Measurements from ENCODE around the gene ZC3H8. TPM values are rescaled to one million over a fixed set of nuclear protein-coding genes. Genes with fewer than 3 reads are reported as not detected.

ZC3H8 gene
- total and polyA plus RNA-seq, 2 donors (not counting 3 experiments of a cell fraction or from before 2014, with no cell fraction given) = 0.95 to 7.1 TPM

GRCh38 chr2:112268547-112268946 lies 13.7 kb upstream of the ZC3H8 start:
- Histone ChIP-seq H3K27me3 (ENCODE audit: control insufficient read depth in 2 of 2, insufficient read depth in 2 of 2, low read length in 2 of 2) (no peaks in the 10 kb centered on the region), H3K9me1 (replicated peaks; ENCODE audit: control insufficient read depth, extremely low read depth, insufficient read depth, low read length) (no peaks in the 10 kb centered on the region), H2AFZ (ENCODE audit: low read depth, low read length) (no peak overlapping the region), H3K36me3 (ENCODE audit: control insufficient read depth in 2 of 2, extremely low read depth in 1 of 2, insufficient read depth in 2 of 2, low read length in 2 of 2) (no peaks in the 10 kb centered on the region), H4K20me1 (replicated peaks; ENCODE audit: control insufficient read depth, extremely low read depth, insufficient read depth, low read length) (no peaks in the 10 kb centered on the region), H3K4me2 (ENCODE audit: insufficient read depth, low read length) (no peak overlapping the region), H3K9ac (replicated peaks; ENCODE audit: extremely low read depth, insufficient read depth, low read length) (no peak overlapping the region), H3K4me1 (ENCODE audit: control insufficient read depth, extremely low read depth, insufficient read depth, low read length) (no peaks in the 10 kb centered on the region), H3K27ac (ENCODE audit: insufficient read depth, low read depth, low read length) (no peak overlapping the region), H3K4me3 (replicated peaks in 1 of 3; ENCODE audit: insufficient read depth in 1 of 3, low read depth in 1 of 3, low read length in 3 of 3) (no peak overlapping the region), H3K9me3 (replicated peaks; ENCODE audit: control insufficient read depth, insufficient read depth, low read length) (no peaks in the 10 kb centered on the region), H3K79me2 (ENCODE audit: control insufficient read depth, insufficient read depth, low read length) (no peaks in the 10 kb centered on the region)
- POLR2A ChIA-PET = no interaction called here
- no peak for DNase-seq (ENCODE audit: low read depth, low spot score)
- dilution Hi-C loops (cut with MboI; ENCODE audit: extremely low pct_ligation_motif_present, low sequenced_read_pairs) = no loop called here
- no TSS peak for BruUV-seq (replicated peaks)
- no peak for TF ChIP-seq CTCF (IDR thresholded peaks at IDR 0.05; ENCODE audit: extremely low read depth in 1 of 2, insufficient read depth in 1 of 2, low read depth in 1 of 2, low read length in 2 of 2)
- TF ChIP-seq POLR2AphosphoS5 (IDR thresholded peaks at IDR 0.05; ENCODE audit: insufficient read depth, low read depth, low read length) = no peak
- TF ChIP-seq POLR2A (IDR thresholded peaks at IDR 0.05; ENCODE audit: low read depth, low read length) = no peak
- TF ChIP-seq GATA2 (IDR thresholded peaks at IDR 0.05; ENCODE audit: insufficient read depth, insufficient read length, low read depth, low read length) = no peak
- TF ChIP-seq MYC (IDR thresholded peaks at IDR 0.05; ENCODE audit: low read depth, low read length) = no peak
- no peak for TF ChIP-seq FOS (IDR thresholded peaks at IDR 0.05; ENCODE audit: borderline replicate concordance, insufficient read depth, low read length)
- TF ChIP-seq EZH2 (IDR thresholded peaks at IDR 0.05; ENCODE audit: borderline replicate concordance, low read depth, low read length, severe bottlenecking) = no peak
- no peak for TF ChIP-seq JUN (IDR thresholded peaks at IDR 0.05; ENCODE audit: borderline replicate concordance, insufficient read depth, insufficient read length, low read depth)
- TF ChIP-seq MAX (IDR thresholded peaks at IDR 0.05; ENCODE audit: insufficient read depth, insufficient read length) = no peak
- intact Hi-C loops (cut with micrococcal nuclease) = no loop called here
- CTCF ChIA-PET = interaction anchor here (0.6 to 1.8 kb wide), 2 partner anchors 9 to 165 kb away, joined by 3 to 9 read pairs; partner anchors contain the start of gene RGPD8
- FAIRE-seq = no peak
